BE2C (cell line): ENCODE measurements around the gene CCDC88C.

Source experiments
- DNase-seq: peaks from one replicate; pipeline ENCODE4 v3.0.0-alpha.2; 2020
- H3K27me3 ChIP-seq: fragments of 250-450 bp; sonication (Bioruptor Pico); 2 replicates; pipeline ENCODE4 v1.5.1; 2020; ENCODE audit warnings: mild to moderate bottlenecking
- H3K36me3 ChIP-seq: fragments of 250-450 bp; sonication (Bioruptor Pico); 2 replicates; pipeline ENCODE4 v1.5.1; 2020; ENCODE audit warnings: mild to moderate bottlenecking
- H3K4me1 ChIP-seq: fragments of 250-450 bp; sonication (Bioruptor Pico); 2 replicates; pipeline ENCODE4 v1.5.1; 2020
- H3K4me3 ChIP-seq: 2 replicates; pipeline ENCODE4 v1.5.1; 2011; ENCODE audit warnings: low read depth, low read length
- H3K9me3 ChIP-seq: fragments of 250-450 bp; sonication (Bioruptor Pico); 2 replicates; pipeline ENCODE4 v1.5.1; 2020
- TF ChIP-seq, protein P1 (sequence below): IDR thresholded peaks from 2 replicates; pipeline ENCODE4 v1.5.1; 2012; ENCODE audit warnings: mild to moderate bottlenecking, low read depth, low read length

CCDC88C gene

DNA sequence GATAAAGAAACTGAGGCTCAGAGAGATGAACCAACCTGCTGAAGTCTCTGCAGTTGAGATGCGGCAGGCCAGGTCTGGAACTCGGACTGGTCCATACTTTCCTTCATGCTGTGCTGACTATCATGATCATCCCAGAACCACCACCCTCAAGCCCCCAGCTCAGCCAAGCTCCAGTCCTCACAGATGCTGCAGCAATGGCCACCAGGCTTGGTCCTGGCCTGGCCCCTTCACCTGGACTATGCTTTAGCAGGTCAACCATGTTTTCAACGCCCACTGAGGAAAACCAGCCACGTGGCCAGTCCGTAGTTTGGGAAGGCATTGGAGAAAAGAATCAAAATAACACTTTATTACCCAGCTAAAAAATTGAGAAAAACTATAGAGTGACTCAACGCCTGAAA lies 174.5 kb downstream of the CCDC88C start:
- Histone ChIP-seq H3K9me3 (no peaks in the 10 kb centered on the region), H3K27me3 (no peaks in the 10 kb centered on the region), H3K4me3 (no peak overlapping the region), H3K36me3 (no peaks in the 10 kb centered on the region), H3K4me1 (peaks cover 7% of the 10 kb centered on the region; the same call in 1 of the 2 replicates)
- TF ChIP-seq, protein P1, sequence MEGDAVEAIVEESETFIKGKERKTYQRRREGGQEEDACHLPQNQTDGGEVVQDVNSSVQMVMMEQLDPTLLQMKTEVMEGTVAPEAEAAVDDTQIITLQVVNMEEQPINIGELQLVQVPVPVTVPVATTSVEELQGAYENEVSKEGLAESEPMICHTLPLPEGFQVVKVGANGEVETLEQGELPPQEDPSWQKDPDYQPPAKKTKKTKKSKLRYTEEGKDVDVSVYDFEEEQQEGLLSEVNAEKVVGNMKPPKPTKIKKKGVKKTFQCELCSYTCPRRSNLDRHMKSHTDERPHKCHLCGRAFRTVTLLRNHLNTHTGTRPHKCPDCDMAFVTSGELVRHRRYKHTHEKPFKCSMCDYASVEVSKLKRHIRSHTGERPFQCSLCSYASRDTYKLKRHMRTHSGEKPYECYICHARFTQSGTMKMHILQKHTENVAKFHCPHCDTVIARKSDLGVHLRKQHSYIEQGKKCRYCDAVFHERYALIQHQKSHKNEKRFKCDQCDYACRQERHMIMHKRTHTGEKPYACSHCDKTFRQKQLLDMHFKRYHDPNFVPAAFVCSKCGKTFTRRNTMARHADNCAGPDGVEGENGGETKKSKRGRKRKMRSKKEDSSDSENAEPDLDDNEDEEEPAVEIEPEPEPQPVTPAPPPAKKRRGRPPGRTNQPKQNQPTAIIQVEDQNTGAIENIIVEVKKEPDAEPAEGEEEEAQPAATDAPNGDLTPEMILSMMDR, result no peak
- no peak for DNase-seq

DNA sequence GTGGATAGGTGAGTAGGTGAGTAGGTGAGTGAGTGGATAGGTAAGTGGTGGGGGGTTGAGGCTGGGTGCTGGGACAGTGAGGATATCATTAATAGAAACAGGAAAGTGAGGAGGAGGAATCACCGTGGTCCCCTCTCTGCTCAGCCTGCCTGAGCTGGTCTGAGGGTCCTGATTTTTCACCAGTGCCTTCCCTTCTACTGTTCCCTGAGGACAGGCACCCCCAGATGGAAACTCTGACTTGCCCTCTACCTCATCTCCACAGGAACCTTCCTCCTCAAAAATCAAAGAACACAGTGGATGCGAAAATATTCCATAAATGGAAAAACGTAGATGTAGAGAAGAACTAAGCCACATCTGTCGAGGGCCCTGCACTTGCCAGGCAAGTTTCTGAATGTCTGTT lies 175.0 kb downstream of the CCDC88C start:
- no peak overlapping the region for H3K4me3 ChIP-seq
- H3K9me3 ChIP-seq, result no peaks in the 10 kb centered on the region
- DNase-seq, result no peak
- peaks cover 7% of the 10 kb centered on the region; the same call in 1 of the 2 replicates for H3K4me1 ChIP-seq
- TF ChIP-seq, protein P1, result no peak
- H3K27me3 ChIP-seq, result no peaks in the 10 kb centered on the region
- H3K36me3 ChIP-seq, result no peaks in the 10 kb centered on the region

DNA sequence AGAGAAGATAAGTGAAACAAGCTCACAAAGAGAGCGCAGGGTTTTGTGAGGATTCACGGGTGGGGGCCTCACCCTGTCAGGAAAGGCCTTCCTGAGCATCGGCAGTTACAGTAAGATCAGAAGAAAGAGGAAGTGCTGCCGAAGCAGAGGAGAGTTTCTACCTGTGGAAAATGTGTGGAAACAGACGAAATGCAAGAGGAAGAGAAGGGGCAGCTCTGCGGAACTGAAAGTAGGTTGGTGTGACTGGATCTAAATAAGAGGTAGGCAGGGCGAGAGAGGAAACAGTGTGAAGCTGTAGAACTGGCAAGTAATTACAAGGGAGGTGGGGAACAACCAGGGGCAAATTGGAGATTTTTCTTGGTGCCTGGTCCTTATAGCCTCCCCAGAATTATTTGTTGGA lies 175.8 kb downstream of the CCDC88C start:
- DNase-seq, result no peak
- Histone ChIP-seq H3K9me3 (no peaks in the 10 kb centered on the region), H3K4me1 (peaks cover 7% of the 10 kb centered on the region; the same call in 1 of the 2 replicates), H3K4me3 (no peak overlapping the region), H3K36me3 (no peaks in the 10 kb centered on the region), H3K27me3 (no peaks in the 10 kb centered on the region)
- TF ChIP-seq, protein P1, result no peak

DNA sequence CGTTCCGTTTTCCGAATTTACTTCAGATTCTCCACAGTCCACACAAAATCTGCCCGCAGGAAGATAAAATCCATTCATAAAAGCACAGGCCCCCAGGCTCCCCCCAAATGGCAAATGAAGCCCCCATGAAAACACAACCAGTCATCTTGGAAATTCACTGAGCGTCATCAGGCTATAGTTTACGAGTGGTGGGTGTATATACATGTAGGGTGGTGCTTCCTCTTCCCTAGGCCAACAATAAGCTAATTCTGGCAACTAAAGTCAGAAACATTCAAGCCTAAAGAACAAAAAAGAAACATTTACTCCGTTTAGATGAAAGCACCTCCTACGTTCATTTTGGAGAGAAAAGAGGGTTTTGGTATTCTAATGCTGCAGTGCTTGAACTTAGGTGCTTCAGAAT lies 179.0 kb downstream of the CCDC88C start:
- Histone ChIP-seq H3K27me3 (no peaks in the 10 kb centered on the region), H3K4me3 (no peak overlapping the region), H3K9me3 (no peaks in the 10 kb centered on the region), H3K4me1 (no peaks in the 10 kb centered on the region), H3K36me3 (no peaks in the 10 kb centered on the region)
- DNase-seq, result no peak
- TF ChIP-seq, protein P1, result no peak

DNA sequence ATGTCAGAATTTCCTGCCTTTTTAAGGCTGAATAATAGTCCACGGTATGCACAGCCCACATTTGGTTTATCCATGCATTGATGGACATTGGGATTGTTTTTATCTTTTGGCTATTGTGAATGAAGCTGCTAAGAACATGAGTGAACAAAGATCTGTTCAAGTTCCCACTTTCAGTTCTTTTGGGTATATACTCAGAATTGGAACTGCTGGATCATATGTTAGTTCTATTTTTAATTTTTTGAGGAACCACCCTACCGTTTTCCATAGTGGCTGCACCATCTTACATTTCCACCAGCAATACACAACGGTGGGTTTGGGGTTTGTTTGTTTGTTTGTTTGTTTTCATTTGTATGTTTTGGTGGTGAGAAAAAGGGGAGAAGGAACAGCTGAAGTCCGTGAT lies 179.5 kb downstream of the CCDC88C start:
- Histone ChIP-seq H3K4me1 (no peaks in the 10 kb centered on the region), H3K36me3 (no peaks in the 10 kb centered on the region), H3K4me3 (no peak overlapping the region), H3K9me3 (no peaks in the 10 kb centered on the region), H3K27me3 (no peaks in the 10 kb centered on the region)
- no peak for DNase-seq
- TF ChIP-seq, protein P1, result no peak

DNA sequence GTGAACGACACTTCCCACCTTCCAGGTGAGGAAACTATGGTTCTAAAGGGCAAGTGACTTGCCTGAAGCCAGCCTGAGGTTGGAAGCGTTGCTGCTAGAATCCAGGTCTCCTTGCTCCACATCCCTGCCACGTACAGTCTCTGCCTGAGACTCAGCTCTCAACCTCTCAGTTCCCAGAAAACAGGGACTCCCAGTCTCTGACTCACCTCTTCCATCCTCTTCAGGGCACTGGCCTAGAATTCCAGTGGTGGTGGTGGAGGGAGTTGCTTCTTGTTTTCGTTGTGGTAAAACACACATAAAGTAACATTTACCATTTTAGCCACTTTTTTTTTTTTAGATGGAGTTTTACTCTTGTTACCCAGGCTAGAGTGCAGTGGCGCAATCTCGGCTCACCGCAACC lies 180.4 kb downstream of the CCDC88C start:
- H3K36me3 ChIP-seq, result no peaks in the 10 kb centered on the region
- no peak for DNase-seq

More for the DNA sequence above, 180.4 kb downstream of the CCDC88C start:
- TF ChIP-seq, protein P1, result no peak
- H3K4me3 ChIP-seq, result no peak overlapping the region
- H3K4me1 ChIP-seq, result no peaks in the 10 kb centered on the region
- H3K9me3 ChIP-seq, result no peaks in the 10 kb centered on the region
- H3K27me3 ChIP-seq, result no peaks in the 10 kb centered on the region
